Liver (tissue), 9 donors: ENCODE measurements around the gene CACNA1B. TPM values are rescaled to one million over a fixed set of nuclear protein-coding genes. Genes with fewer than 3 reads are reported as not detected.

Experiments used
- DNase-seq: peaks from one replicate; pipeline ENCODE4 v3.0.0-alpha.2; 2017; ENCODE audit warnings: low spot score
- H3K27ac ChIP-seq, 2 donors: one replicate each; pipeline ENCODE4 v1.7.0; 2013; ENCODE audit warnings: inconsistent platforms in 2 of 2, low read length in 2 of 2, control low read depth in 1 of 2, low read depth in 1 of 2, mild to moderate bottlenecking in 1 of 2
- H3K27me3 ChIP-seq, 4 donors: one replicate each; pipeline versions ENCODE4 v1.6.1 to v1.7.0; 2013; ENCODE audit warnings: low read length in 3 of 4, inconsistent platforms in 1 of 4, mild to moderate bottlenecking in 1 of 4, moderate library complexity in 1 of 4; ENCODE audit not compliant: control insufficient read depth in 4 of 4, insufficient read depth in 4 of 4
- H3K36me3 ChIP-seq, 4 donors: one replicate each; pipeline versions ENCODE4 v1.6.1 to v1.7.0; 2013; ENCODE audit warnings: low read length in 3 of 4, mild to moderate bottlenecking in 3 of 4, low read depth in 1 of 4, moderate library complexity in 1 of 4; ENCODE audit not compliant: control insufficient read depth in 4 of 4, insufficient read depth in 3 of 4
- H3K4me1 ChIP-seq, 4 donors: one replicate each; pipeline versions ENCODE4 v1.6.1 to v1.7.0; 2013; ENCODE audit warnings: low read length in 3 of 4, mild to moderate bottlenecking in 3 of 4, moderate library complexity in 1 of 4; ENCODE audit not compliant: control insufficient read depth in 4 of 4, insufficient read depth in 4 of 4
- H3K4me3 ChIP-seq, 3 donors: one replicate each; pipeline versions ENCODE4 v1.6.1 to v1.7.0; 2013; ENCODE audit warnings: low read length in 3 of 3, control low read depth in 1 of 3, low read depth in 1 of 3, mild to moderate bottlenecking in 1 of 3
- H3K9ac ChIP-seq, 2 donors: one replicate each; pipeline ENCODE4 v1.7.0; 2013; ENCODE audit warnings: low read length in 2 of 2, mild to moderate bottlenecking in 2 of 2, moderate library complexity in 2 of 2, control low read depth in 1 of 2, low read depth in 1 of 2
- H3K9me3 ChIP-seq, 4 donors: one replicate each; pipeline versions ENCODE4 v1.6.1 to v1.7.0; 2013; ENCODE audit warnings: low read length in 3 of 4; ENCODE audit not compliant: control insufficient read depth in 4 of 4
- CTCF ChIP-seq: fragments of 150-350 bp; IDR thresholded peaks from 2 replicates; pipeline ENCODE4 v1.5.1; 2017; ENCODE audit warnings: improper control_type of control experiment, low read depth, low read length; ENCODE audit not compliant: missing input control
- EGR1 ChIP-seq, 2 donors: IDR thresholded peaks; 2 replicates each; pipeline ENCODE4 v1.6.1; 2016 to 2018; ENCODE audit warnings: antibody characterized with exemption in 2 of 2, low read depth in 2 of 2
- FOXA1 ChIP-seq: IDR thresholded peaks from 2 replicates; pipeline ENCODE4 v1.6.1; 2016; ENCODE audit warnings: antibody characterized with exemption
- FOXA2 ChIP-seq: IDR thresholded peaks from 2 replicates; pipeline ENCODE4 v1.6.1; 2016; ENCODE audit warnings: antibody characterized with exemption
- GABPA ChIP-seq, 2 donors: IDR thresholded peaks in 1 of 2; conservative IDR thresholded peaks in 1 of 2; 2 replicates each; pipeline ENCODE4 v1.6.1; 2016; ENCODE audit warnings: antibody characterized with exemption in 2 of 2, mild to moderate bottlenecking in 1 of 2, moderate library complexity in 1 of 2
- HNF4A ChIP-seq, 2 donors: conservative IDR thresholded peaks; 2 replicates each; pipeline ENCODE4 v1.6.1; 2016; ENCODE audit warnings: antibody characterized with exemption in 2 of 2, mild to moderate bottlenecking in 2 of 2
- HNF4G ChIP-seq: IDR thresholded peaks from 2 replicates; pipeline ENCODE4 v1.6.1; 2016; ENCODE audit warnings: antibody characterized with exemption
- JUND ChIP-seq, 2 donors: IDR thresholded peaks; 2 replicates each; pipeline ENCODE4 v1.6.1; 2016; ENCODE audit warnings: antibody characterized with exemption in 2 of 2
- NR2F2 ChIP-seq: IDR thresholded peaks from 2 replicates; pipeline ENCODE4 v1.6.1; 2016; ENCODE audit warnings: antibody characterized with exemption
- RAD21 ChIP-seq, 2 donors: IDR thresholded peaks; 2 replicates each; pipeline ENCODE4 v1.6.1; 2016; ENCODE audit warnings: antibody characterized with exemption in 2 of 2, mild to moderate bottlenecking in 2 of 2
- RXRA ChIP-seq, 2 donors: IDR thresholded peaks; 2 replicates each; pipeline ENCODE4 v1.6.1; 2017 to 2018; ENCODE audit warnings: antibody characterized with exemption in 2 of 2, mild to moderate bottlenecking in 1 of 2
- SP1 ChIP-seq: IDR thresholded peaks from 2 replicates; pipeline ENCODE4 v1.6.1; 2018; ENCODE audit warnings: antibody characterized with exemption, mild to moderate bottlenecking
- TAF1 ChIP-seq: conservative IDR thresholded peaks from 2 replicates; pipeline ENCODE4 v1.6.1; 2016; ENCODE audit warnings: antibody characterized with exemption, mild to moderate bottlenecking
- YY1 ChIP-seq: IDR thresholded peaks from 2 replicates; pipeline ENCODE4 v1.6.1; 2016; ENCODE audit warnings: antibody characterized with exemption, mild to moderate bottlenecking
- WGBS: extraction: QIAGEN DNeasy Blood & Tissue Kit; methylation state at CpG from one replicate; pipeline ENCODE4 v1.1.7; 2013; 5-methylcytosine and 5-hydroxymethylcytosine counted together
- polyA plus RNA-seq, 2 donors: library from polyadenylated mRNA; stranded (reverse) in 1 of 2; unstranded in 1 of 2; fragments of 200-250 nt in 1 of 2; fragments of >200 nt in 1 of 2; fragmentation: Nextera tagmentation in 1 of 2; extraction: Ambion mirVana in 1 of 2; gene quantifications; one replicate each; pipeline versions ENCODE4 v1.2.1 to v1.2.3, GENCODE V29; 2013 to 2015
- total RNA-seq, 2 donors: library from RNA; depleted of rRNA; stranded (reverse); fragments of >200 nt; gene quantifications; one replicate each; pipeline ENCODE4 v1.2.3, GENCODE V29; 2014
- TF ChIP-seq, protein P1 (sequence below): IDR thresholded peaks from 2 replicates; pipeline ENCODE4 v1.6.1; 2016; ENCODE audit warnings: antibody characterized with exemption
- TF ChIP-seq, protein P2 (sequence below): IDR thresholded peaks from 2 replicates; pipeline ENCODE4 v1.6.1; 2016; ENCODE audit warnings: antibody characterized with exemption
- TF ChIP-seq, protein P3 (sequence below): IDR thresholded peaks from 2 replicates; pipeline ENCODE4 v1.6.1; 2016; ENCODE audit warnings: antibody characterized with exemption, mild to moderate bottlenecking
- TF ChIP-seq, protein P4 (sequence below): IDR thresholded peaks from 2 replicates; pipeline ENCODE4 v1.6.1; 2016; ENCODE audit warnings: antibody characterized with exemption
- donor health status: healthy.
- donor health status: healthy.
- donor health status: healthy.
- donor health status: healthy.
- donor health status: healthy.

CACNA1B gene
- total and polyA plus RNA-seq, 4 donors = under 0.01 to 0.05 TPM; not detected in 2

DNA sequence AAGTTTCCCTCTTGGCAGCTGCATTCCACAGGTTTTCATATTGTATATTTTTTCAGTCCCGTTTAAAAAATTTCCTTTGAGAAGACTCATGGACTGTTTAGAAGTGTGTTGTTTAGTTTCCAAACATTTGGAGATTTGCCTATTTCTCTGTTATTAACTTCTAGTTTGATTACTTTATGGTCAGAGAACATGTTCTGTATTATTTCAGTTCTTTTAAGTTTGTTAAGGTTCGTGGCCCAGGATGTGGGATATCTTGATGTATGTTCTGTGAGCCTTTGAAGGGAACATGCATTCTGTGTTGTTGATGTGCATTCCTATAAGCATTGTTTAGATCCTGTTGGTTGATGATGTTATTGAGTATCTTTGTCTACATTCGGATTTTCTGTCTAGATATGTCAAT is 153.6 kb downstream of the CACNA1B start:
- no peaks in the 10 kb centered on the region for H3K4me1 ChIP-seq
- peaks cover 0 to 3% (median 0%) of the 10 kb centered on the region in 4 donors for H3K9me3 ChIP-seq
- no peak for DNase-seq
- no peaks in the 10 kb centered on the region for H3K36me3 ChIP-seq
- no peak overlapping the region for H3K9ac ChIP-seq
- peaks cover 2 to 9% (median 6%) of the 10 kb centered on the region in 4 donors for H3K27me3 ChIP-seq
- H3K27ac ChIP-seq = no peak overlapping the region
- no peak for TF ChIP-seq HNF4A (conservative IDR thresholded peaks at IDR 0.05)
- TF ChIP-seq HNF4G = no peak
- TF ChIP-seq, protein P1, sequence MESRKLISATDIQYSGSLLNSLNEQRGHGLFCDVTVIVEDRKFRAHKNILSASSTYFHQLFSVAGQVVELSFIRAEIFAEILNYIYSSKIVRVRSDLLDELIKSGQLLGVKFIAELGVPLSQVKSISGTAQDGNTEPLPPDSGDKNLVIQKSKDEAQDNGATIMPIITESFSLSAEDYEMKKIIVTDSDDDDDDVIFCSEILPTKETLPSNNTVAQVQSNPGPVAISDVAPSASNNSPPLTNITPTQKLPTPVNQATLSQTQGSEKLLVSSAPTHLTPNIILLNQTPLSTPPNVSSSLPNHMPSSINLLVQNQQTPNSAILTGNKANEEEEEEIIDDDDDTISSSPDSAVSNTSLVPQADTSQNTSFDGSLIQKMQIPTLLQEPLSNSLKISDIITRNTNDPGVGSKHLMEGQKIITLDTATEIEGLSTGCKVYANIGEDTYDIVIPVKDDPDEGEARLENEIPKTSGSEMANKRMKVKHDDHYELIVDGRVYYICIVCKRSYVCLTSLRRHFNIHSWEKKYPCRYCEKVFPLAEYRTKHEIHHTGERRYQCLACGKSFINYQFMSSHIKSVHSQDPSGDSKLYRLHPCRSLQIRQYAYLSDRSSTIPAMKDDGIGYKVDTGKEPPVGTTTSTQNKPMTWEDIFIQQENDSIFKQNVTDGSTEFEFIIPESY = no peak
- no peak for TF ChIP-seq FOXA2
- TF ChIP-seq RAD21 (IDR thresholded peaks at IDR 0.05) = no peak
- no peak for TF ChIP-seq NR2F2
- TF ChIP-seq GABPA (IDR thresholded peaks at IDR 0.05 in 1 of 2, conservative IDR thresholded peaks at IDR 0.05 in 1 of 2) = no peak
- no peak for TF ChIP-seq YY1
- no peak for TF ChIP-seq CTCF
- no peak for TF ChIP-seq JUND (IDR thresholded peaks at IDR 0.05)
- TF ChIP-seq, protein P2, sequence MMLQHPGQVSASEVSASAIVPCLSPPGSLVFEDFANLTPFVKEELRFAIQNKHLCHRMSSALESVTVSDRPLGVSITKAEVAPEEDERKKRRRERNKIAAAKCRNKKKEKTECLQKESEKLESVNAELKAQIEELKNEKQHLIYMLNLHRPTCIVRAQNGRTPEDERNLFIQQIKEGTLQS = no peak
- no peak for TF ChIP-seq EGR1 (IDR thresholded peaks at IDR 0.05; ENCODE audit: low read depth in 2 of 2)
- TF ChIP-seq, protein P3, sequence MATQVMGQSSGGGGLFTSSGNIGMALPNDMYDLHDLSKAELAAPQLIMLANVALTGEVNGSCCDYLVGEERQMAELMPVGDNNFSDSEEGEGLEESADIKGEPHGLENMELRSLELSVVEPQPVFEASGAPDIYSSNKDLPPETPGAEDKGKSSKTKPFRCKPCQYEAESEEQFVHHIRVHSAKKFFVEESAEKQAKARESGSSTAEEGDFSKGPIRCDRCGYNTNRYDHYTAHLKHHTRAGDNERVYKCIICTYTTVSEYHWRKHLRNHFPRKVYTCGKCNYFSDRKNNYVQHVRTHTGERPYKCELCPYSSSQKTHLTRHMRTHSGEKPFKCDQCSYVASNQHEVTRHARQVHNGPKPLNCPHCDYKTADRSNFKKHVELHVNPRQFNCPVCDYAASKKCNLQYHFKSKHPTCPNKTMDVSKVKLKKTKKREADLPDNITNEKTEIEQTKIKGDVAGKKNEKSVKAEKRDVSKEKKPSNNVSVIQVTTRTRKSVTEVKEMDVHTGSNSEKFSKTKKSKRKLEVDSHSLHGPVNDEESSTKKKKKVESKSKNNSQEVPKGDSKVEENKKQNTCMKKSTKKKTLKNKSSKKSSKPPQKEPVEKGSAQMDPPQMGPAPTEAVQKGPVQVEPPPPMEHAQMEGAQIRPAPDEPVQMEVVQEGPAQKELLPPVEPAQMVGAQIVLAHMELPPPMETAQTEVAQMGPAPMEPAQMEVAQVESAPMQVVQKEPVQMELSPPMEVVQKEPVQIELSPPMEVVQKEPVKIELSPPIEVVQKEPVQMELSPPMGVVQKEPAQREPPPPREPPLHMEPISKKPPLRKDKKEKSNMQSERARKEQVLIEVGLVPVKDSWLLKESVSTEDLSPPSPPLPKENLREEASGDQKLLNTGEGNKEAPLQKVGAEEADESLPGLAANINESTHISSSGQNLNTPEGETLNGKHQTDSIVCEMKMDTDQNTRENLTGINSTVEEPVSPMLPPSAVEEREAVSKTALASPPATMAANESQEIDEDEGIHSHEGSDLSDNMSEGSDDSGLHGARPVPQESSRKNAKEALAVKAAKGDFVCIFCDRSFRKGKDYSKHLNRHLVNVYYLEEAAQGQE = no peak
- TF ChIP-seq SP1 = no peak
- no peak for TF ChIP-seq RXRA (IDR thresholded peaks at IDR 0.05)
- TF ChIP-seq, protein P4, sequence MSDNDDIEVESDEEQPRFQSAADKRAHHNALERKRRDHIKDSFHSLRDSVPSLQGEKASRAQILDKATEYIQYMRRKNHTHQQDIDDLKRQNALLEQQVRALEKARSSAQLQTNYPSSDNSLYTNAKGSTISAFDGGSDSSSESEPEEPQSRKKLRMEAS = no peak
- no peak for TF ChIP-seq FOXA1
- TF ChIP-seq TAF1 = no peak
- WGBS = 59% methylated on average over 3 of the region's 3 CpGs
- H3K4me3 ChIP-seq = no peak overlapping the region
